ENCODE measurements around the gene TACR2. TPM values are rescaled to one million over a fixed set of nuclear protein-coding genes. Genes with fewer than 3 reads are reported as not detected.

Gene TACR2
- total and polyA plus RNA-seq, 2 experiments from 2014 or later = not detected

GRCh38 chr10:69463886-69464285 is 47.2 kb upstream of the TACR2 start (continued):
- TF ChIP-seq CREB1 (CRISPR knock-in tag; IDR thresholded peaks at IDR 0.05; ENCODE audit: low read depth) = no peak
- no peak for TF ChIP-seq NANOG (IDR thresholded peaks at IDR 0.05; ENCODE audit: borderline replicate concordance)
- no peak for TF ChIP-seq ETS1 (IDR thresholded peaks at IDR 0.05)
- no peak for TF ChIP-seq ZNF114 (CRISPR knock-in tag; IDR thresholded peaks at IDR 0.05)
- TF ChIP-seq POLR2AphosphoS5 (IDR thresholded peaks at IDR 0.05; ENCODE audit: low read depth) = no peak
- no peak for TF ChIP-seq STAT1 (IDR thresholded peaks at IDR 0.05; ENCODE audit: unreplicated experiment)
- no peak for TF ChIP-seq CTCF (conservative IDR thresholded peaks at IDR 0.05; ENCODE audit: low read depth in 2 of 2)
- TF ChIP-seq REST (IDR thresholded peaks at IDR 0.05; ENCODE audit: unreplicated experiment) = no peak
- no peak for TF ChIP-seq EZH2phosphoT487 (IDR thresholded peaks at IDR 0.05; ENCODE audit: unreplicated experiment)

- H3K27ac ChIP-seq (ENCODE audit: low read depth) = no peak overlapping the region
- H3K4me3 Mint-ChIP-seq = no peak overlapping the region
- TF ChIP-seq ZNF114 (CRISPR knock-in tag; IDR thresholded peaks at IDR 0.05) (no peak), REST (IDR thresholded peaks at IDR 0.05; ENCODE audit: unreplicated experiment) (no peak), CREB1 (CRISPR knock-in tag; IDR thresholded peaks at IDR 0.05; ENCODE audit: low read depth) (no peak), EZH2phosphoT487 (IDR thresholded peaks at IDR 0.05; ENCODE audit: unreplicated experiment) (no peak), ZNF331 (CRISPR knock-in tag; IDR thresholded peaks at IDR 0.05; ENCODE audit: low read depth) (no peak), NANOG (IDR thresholded peaks at IDR 0.05; ENCODE audit: borderline replicate concordance) (no peak), POLR2AphosphoS5 (IDR thresholded peaks at IDR 0.05; ENCODE audit: low read depth) (no peak), EZH2 (IDR thresholded peaks at IDR 0.05; ENCODE audit: low read depth, unreplicated experiment) (no peak), CTCF (conservative IDR thresholded peaks at IDR 0.05; ENCODE audit: low read depth in 2 of 2) (no peak), STAT1 (IDR thresholded peaks at IDR 0.05; ENCODE audit: unreplicated experiment) (no peak), ETS1 (IDR thresholded peaks at IDR 0.05) (no peak)
Measured at GRCh38 chr10:69461243-69462025, 44.7 kb upstream of the TACR2 start.

More at GRCh38 chr10:69461243-69462025, 44.7 kb upstream of the TACR2 start:
- H3K36me3 ChIP-seq (ENCODE audit: insufficient read depth) = no peaks in the 10 kb centered on the region
- Mint-ChIP-seq H3K27ac (no peak overlapping the region), H3K36me3 (ENCODE audit: low read depth) (no peaks in the 10 kb centered on the region; the same call in 2 of the 3 replicates), H3K9me3 (no peaks in the 10 kb centered on the region), H3K4me1 (peaks cover 6% of the 10 kb centered on the region), H3K27me3 (ENCODE audit: insufficient read depth, low read depth, poor library complexity) (peaks cover 5% of the 10 kb centered on the region)
- H3K4me1 ChIP-seq (ENCODE audit: insufficient read depth) = no peaks in the 10 kb centered on the region
- no peaks in the 10 kb centered on the region for H3K27me3 ChIP-seq (ENCODE audit: insufficient read depth)
- no peak overlapping the region for H3K4me2 ChIP-seq
- H3K9me2 ChIP-seq (ENCODE audit: insufficient read depth) = no peaks in the 10 kb centered on the region
- ATAC-seq (no peak), DNase-seq (ENCODE audit: low spot score) (no peak)
- H3F3A ChIP-seq (replicated peaks; ENCODE audit: low read depth) = no peaks in the 10 kb centered on the region
- H3K4me3 ChIP-seq = no peak overlapping the region
- no peak overlapping the region for H2AFZ ChIP-seq
- H4K20me1 ChIP-seq (replicated peaks; ENCODE audit: insufficient read depth) = 0 out of 2 replicates have a peak, but pooled peaks cover 3% of the 10 kb centered on the region
- no peaks in the 10 kb centered on the region for H3K79me2 ChIP-seq (replicated peaks; ENCODE audit: insufficient read depth)

Data from GM23338 (cell line).